ENCODE measurements around the gene SULT1A3.
"Not testable (repeated sequence)": the region's sequence is repeated elsewhere in the genome, so short reads cannot be mapped to it uniquely, and the experiment has no call there.

DNA sequence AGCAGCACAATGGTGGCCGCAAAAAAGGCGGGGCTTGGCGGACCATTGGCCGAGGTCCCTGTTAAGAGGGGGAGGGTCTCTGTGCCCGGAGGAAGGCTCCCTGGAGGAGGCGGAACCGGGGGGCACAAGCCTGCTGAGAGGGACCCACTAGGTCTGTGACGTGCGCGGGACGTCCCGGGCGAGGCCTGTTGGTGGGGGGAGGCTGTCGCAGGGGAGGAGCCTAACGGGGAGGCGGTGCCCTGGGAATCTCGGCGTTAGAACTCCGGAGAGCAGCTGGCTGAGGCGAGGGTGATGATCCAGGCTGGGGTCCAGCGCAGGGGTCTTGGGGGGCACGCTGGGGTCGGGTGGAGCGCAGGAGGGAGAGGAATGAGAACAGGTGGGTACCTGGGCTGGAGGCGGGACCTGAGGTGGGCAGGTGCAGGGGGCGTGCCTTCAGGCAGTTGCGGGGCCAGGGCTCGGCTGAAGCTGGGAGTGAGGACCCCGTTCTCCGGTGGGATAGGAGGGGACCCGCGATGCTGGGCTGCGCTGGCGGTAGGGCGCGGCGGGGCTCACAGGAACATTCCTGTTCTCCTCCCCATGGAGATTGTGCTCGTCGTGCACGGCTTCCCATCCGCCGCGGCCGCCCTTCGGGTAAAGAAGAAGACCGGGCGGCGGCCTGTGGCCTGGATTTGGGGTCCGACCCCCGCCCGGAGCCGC lies 6.6 kb downstream of the SULT1A3 start:
- not testable (repeated sequence) for TF ChIP-seq CTCF, POLR2A (IDR thresholded peaks at IDR 0.05)

Data from right lobe of liver (tissue), 4 donors.